K562 (cell line): ENCODE results near the gene ERGIC3. TPM values are rescaled to one million over a fixed set of nuclear protein-coding genes. Genes with fewer than 3 reads are reported as not detected.

ENCODE experiments used
- ATF2 ChIP-seq: sonication (generic); formaldehyde crosslinking; IDR thresholded peaks from 2 replicates; pipeline ENCODE4 v1.8.1; 2022; ENCODE audit warnings: missing genetic modification reagents
- BMI1 ChIP-seq: fragments of 150-350 bp; IDR thresholded peaks from 2 replicates; pipeline ENCODE4 v1.6.1; 2014; ENCODE audit warnings: low read length
- BRF1 ChIP-seq: IDR thresholded peaks from 3 replicates; pipeline ENCODE4 v1.6.1; 2011; ENCODE audit warnings: borderline replicate concordance, mild to moderate bottlenecking; ENCODE audit not compliant: insufficient read length; ENCODE audit errors: extremely low read depth
- CGGBP1 ChIP-seq: fragments of 250-450 bp; sonication (Bioruptor Pico); IDR thresholded peaks from 2 replicates; pipeline ENCODE4 v1.9.0; 2021; ENCODE audit warnings: mild to moderate bottlenecking
- COPS2 ChIP-seq: fragments of 450-650 bp; conservative IDR thresholded peaks from 2 replicates; pipeline ENCODE4 v1.6.1; 2016; ENCODE audit warnings: mild to moderate bottlenecking, moderate library complexity
- DIDO1 ChIP-seq: fragments of 450-650 bp; IDR thresholded peaks from 2 replicates; pipeline ENCODE4 v1.6.1; 2016; ENCODE audit warnings: low read depth, missing biosample characterization, missing genetic modification characterization
- GABPB2 ChIP-seq: fragments of 250-450 bp; sonication (Bioruptor Pico); conservative IDR thresholded peaks from 2 replicates; pipeline ENCODE4 v1.5.1; 2021; ENCODE audit warnings: mild to moderate bottlenecking
- HMGN3 ChIP-seq: IDR thresholded peaks from 2 replicates; pipeline ENCODE4 v1.6.1; 2011; ENCODE audit warnings: borderline replicate concordance, low read depth, mild to moderate bottlenecking, mixed read lengths, low read length; ENCODE audit not compliant: insufficient read length; ENCODE audit errors: extremely low read depth
- MAFK ChIP-seq: IDR thresholded peaks from 2 replicates; pipeline ENCODE4 v1.6.1; 2011; ENCODE audit warnings: low read length, improper control_type of control experiment
- MEIS2 ChIP-seq: fragments of 450-650 bp; IDR thresholded peaks from 2 replicates; pipeline ENCODE4 v1.6.1; 2014; ENCODE audit warnings: mild to moderate bottlenecking; ENCODE audit not compliant: partially characterized antibody
- NBN ChIP-seq: fragments of 450-650 bp; IDR thresholded peaks from 2 replicates; pipeline ENCODE4 v1.6.1; 2016; ENCODE audit warnings: low read depth, mild to moderate bottlenecking
- NONO ChIP-seq, 2 experiments: fragments of 200-400 bp in 1 of 2; fragments of 450-650 bp in 1 of 2; formaldehyde crosslinking in 1 of 2; IDR thresholded peaks; 2 replicates each; pipeline ENCODE4 v1.6.1; 2017; ENCODE audit warnings: low read depth in 2 of 2, mild to moderate bottlenecking in 2 of 2, moderate library complexity in 2 of 2, low read length in 1 of 2
- NR1H2 ChIP-seq: sonication (generic); formaldehyde crosslinking; IDR thresholded peaks from 2 replicates; pipeline ENCODE4 v1.4.0; 2020; ENCODE audit warnings: mild to moderate bottlenecking, missing genetic modification reagents
- NR2F6 ChIP-seq: fragments of 450-650 bp; formaldehyde crosslinking; IDR thresholded peaks from 2 replicates; pipeline ENCODE4 v1.4.0; 2020; ENCODE audit warnings: mild to moderate bottlenecking
- NUFIP1 ChIP-seq: fragments of 450-650 bp; IDR thresholded peaks from 2 replicates; pipeline ENCODE4 v1.6.1; 2018; ENCODE audit not compliant: partially characterized antibody
- SRSF9 ChIP-seq: fragments of 200-400 bp; formaldehyde crosslinking; IDR thresholded peaks from 2 replicates; pipeline ENCODE4 v1.6.1; 2017; ENCODE audit warnings: low read depth, low read length, borderline replicate concordance
- ZKSCAN3 ChIP-seq: fragments of 250-450 bp; sonication (Bioruptor Pico); IDR thresholded peaks from 2 replicates; pipeline ENCODE4 v1.4.0; 2020
- ZNF133 ChIP-seq: fragments of 250-450 bp; sonication (Bioruptor Pico); IDR thresholded peaks from 2 replicates; pipeline ENCODE4 v1.4.0; 2020; ENCODE audit warnings: mild to moderate bottlenecking
- ZNF140 ChIP-seq: fragments of 250-450 bp; sonication (Bioruptor Pico); IDR thresholded peaks from 2 replicates; pipeline ENCODE4 v1.8.0; 2021; ENCODE audit warnings: moderate library complexity, mild to moderate bottlenecking, inconsistent platforms
- ZNF217 ChIP-seq: sonication (generic); formaldehyde crosslinking; IDR thresholded peaks from 2 replicates; pipeline ENCODE4 v1.8.0; 2022; ENCODE audit warnings: mild to moderate bottlenecking, missing genetic modification reagents
- ZNF395 ChIP-seq: fragments of 200-800 bp; sonication (Bioruptor generic); IDR thresholded peaks from 2 replicates; pipeline ENCODE4 v1.6.1; 2017; ENCODE audit warnings: missing genetic modification characterization, missing compliant biosample characterization
- polyA plus RNA-seq, 8 experiments: library from polyadenylated mRNA; depleted of rRNA in 4 of 8; stranded (reverse) in 5 of 8; unstranded in 3 of 8; fragments of >200 nt; fragmentation: Nextera tagmentation in 2 of 8; fragmentation: Illumina TruSeq in 1 of 8; extraction: Ambion mirVana in 2 of 8; extraction: Trizol in 1 of 8; gene quantifications; 2 replicates each; pipeline versions ENCODE4 v1.2.1 to v1.2.3, GENCODE V29; 2011 to 2014; ENCODE audit warnings: inconsistent platforms in 1 of 8, missing spikeins in 1 of 8
- total RNA-seq, 7 experiments: library from RNA; depleted of rRNA in 6 of 7; stranded (reverse); fragments of >200 nt in 6 of 7; fragmentation: Illumina TruSeq in 2 of 7; extraction: Trizol in 2 of 7; gene quantifications; 2 replicates each; pipeline versions ENCODE4 v1.2.1 to v1.2.3, GENCODE V29; 2011 to 2021; ENCODE audit warnings: low replicate concordance in 1 of 7
- TF ChIP-seq, protein P1 (sequence below): sonication (generic); formaldehyde crosslinking; IDR thresholded peaks from 2 replicates; pipeline ENCODE4 v1.8.0; 2022; ENCODE audit warnings: missing genetic modification reagents, mild to moderate bottlenecking, borderline replicate concordance

ERGIC3 gene
- total and polyA plus RNA-seq, 9 of the 15 experiments (the other 6 are each of a cell fraction or from before 2014, with no cell fraction given): 121 to 278 (median 184) TPM

DNA sequence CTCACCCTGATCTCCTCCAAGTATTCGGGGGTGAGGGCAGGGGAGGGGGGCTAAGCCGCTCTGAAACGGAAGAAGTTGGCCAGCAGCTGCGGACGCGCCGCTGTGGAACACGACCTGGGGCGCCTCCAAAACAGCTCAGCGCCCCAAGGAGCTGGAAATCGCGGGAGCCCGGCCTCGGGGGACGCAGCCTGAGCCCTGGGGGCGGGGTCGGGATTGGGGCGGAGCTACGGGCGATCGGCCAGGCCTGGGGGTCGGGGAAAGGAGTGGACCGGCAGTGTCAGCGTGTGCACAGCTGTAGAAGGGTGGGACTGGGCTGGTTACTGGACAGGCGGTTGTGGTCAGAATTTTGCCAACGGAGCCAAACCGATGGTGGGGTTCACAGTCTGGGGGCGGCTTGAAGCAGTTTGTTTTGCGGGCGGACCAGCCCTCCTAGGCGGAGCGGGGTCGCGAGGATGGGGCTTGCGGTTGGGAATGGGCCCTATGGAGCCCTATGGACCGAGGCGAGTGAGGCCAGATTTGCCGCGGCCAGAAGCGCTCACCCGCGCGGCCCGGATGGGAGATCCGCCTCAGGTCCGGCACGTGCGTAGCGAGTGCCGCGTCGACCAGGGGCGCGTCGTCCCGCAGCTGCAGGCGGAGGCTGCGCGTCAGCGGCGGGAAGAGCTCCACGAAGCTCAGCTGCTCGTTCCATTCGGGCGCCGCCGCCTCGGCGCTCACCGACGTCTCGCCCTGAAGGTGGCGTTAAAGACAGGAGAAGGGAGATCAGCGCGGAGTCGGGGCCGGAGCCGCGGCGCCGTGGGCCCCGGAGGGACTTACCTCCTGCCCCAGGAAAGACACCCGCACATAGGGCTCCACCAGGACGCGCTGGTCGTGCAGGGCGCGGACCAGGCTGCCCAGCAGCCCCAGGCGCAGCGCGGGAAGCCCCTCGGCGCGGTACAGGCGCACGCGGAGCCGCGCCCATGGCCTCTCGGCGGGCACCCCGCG is 59.4 kb downstream of the ERGIC3 start (continued):
- TF ChIP-seq DIDO1 (tag) (no peak), BMI1 (no peak), MEIS2 (no peak), GABPB2 (CRISPR knock-in tag) (no peak), NUFIP1 (no peak), ZNF140 (CRISPR knock-in tag) (no peak), NR1H2 (peak; percentile 96; the same call in 1 of the 2 replicates), ZNF395 (no peak), ZNF133 (no peak), MAFK (no peak), NONO (IDR thresholded peaks at IDR 0.05; ENCODE audit: low read depth in 2 of 2, low read length in 1 of 2) (peak in 1 of 2 experiments; percentile 47; a peak in 1 of 4 replicates), NR2F6 (CRISPR knock-in tag) (no peak), BRF1 (no peak), ZNF217 (0 out of 2 replicates have a peak, but pooled peaks have one; percentile 69), SRSF9 (no peak), HMGN3 (no peak), ZKSCAN3 (CRISPR knock-in tag) (no peak), NBN (no peak), ATF2 (CRISPR knock-in tag) (no peak), COPS2 (no peak), CGGBP1 (no peak)
- TF ChIP-seq, protein P1, sequence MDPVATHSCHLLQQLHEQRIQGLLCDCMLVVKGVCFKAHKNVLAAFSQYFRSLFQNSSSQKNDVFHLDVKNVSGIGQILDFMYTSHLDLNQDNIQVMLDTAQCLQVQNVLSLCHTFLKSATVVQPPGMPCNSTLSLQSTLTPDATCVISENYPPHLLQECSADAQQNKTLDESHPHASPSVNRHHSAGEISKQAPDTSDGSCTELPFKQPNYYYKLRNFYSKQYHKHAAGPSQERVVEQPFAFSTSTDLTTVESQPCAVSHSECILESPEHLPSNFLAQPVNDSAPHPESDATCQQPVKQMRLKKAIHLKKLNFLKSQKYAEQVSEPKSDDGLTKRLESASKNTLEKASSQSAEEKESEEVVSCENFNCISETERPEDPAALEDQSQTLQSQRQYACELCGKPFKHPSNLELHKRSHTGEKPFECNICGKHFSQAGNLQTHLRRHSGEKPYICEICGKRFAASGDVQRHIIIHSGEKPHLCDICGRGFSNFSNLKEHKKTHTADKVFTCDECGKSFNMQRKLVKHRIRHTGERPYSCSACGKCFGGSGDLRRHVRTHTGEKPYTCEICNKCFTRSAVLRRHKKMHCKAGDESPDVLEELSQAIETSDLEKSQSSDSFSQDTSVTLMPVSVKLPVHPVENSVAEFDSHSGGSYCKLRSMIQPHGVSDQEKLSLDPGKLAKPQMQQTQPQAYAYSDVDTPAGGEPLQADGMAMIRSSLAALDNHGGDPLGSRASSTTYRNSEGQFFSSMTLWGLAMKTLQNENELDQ (CRISPR knock-in tag): 0 out of 2 replicates have a peak, but pooled peaks have one; percentile 64
